A673 (cell line): ENCODE data around the gene HNRNPA0. TPM values are rescaled to one million over a fixed set of nuclear protein-coding genes. Genes with fewer than 3 reads are reported as not detected.

ENCODE experiments used
- BruUV-seq: library from RNA; stranded (reverse); fragments of 400-500 nt; replicated peaks from 2 replicates; lab custom pipeline; 2021; lab: Mats Ljungman, UMichigan
- CTCF ChIA-PET: fragments of 300-600 bp; sonication (Branson Sonifier 250); formaldehyde crosslinking; loops from one replicate; lab custom pipeline; 2022; ENCODE audit warnings: antibody characterized with exemption; lab: Charles Lee
- POLR2A ChIA-PET: fragments of 300-600 bp; sonication (Branson Sonifier 250); formaldehyde crosslinking; loops from one replicate; lab custom pipeline; 2022; ENCODE audit warnings: antibody characterized with exemption; ENCODE audit not compliant: low non-redundant PET; lab: Charles Lee
- DNase-seq: peaks from one replicate; pipeline ENCODE4 v3.0.0-alpha.2; 2015; ENCODE audit warnings: low spot score
- H3K27ac ChIP-seq: fragments of 200-600 bp; sonication (generic); 2 replicates; pipeline ENCODE4 v1.5.1; 2016; ENCODE audit warnings: mixed run types, low read depth, mild to moderate bottlenecking, mixed read lengths, antibody characterized with exemption, low read length; ENCODE audit not compliant: poor library complexity, severe bottlenecking
- H3K27me3 ChIP-seq: fragments of 200-600 bp; sonication (generic); replicated peaks from 2 replicates; pipeline ENCODE4 v1.6.1; 2017; ENCODE audit warnings: mixed run types, low read depth, mild to moderate bottlenecking, mixed read lengths, antibody characterized with exemption, low read length; ENCODE audit not compliant: insufficient read depth, poor library complexity
- H3K36me3 ChIP-seq: fragments of 200-600 bp; sonication (generic); 2 replicates; pipeline ENCODE4 v1.6.1; 2016; ENCODE audit warnings: mixed run types, mild to moderate bottlenecking, mixed read lengths, antibody characterized with exemption, low read length; ENCODE audit not compliant: insufficient read depth, poor library complexity, severe bottlenecking
- H3K4me1 ChIP-seq: fragments of 200-600 bp; sonication (generic); 2 replicates; pipeline ENCODE4 v1.6.1; 2017; ENCODE audit warnings: mixed run types, mild to moderate bottlenecking, mixed read lengths, antibody characterized with exemption, low read length; ENCODE audit not compliant: insufficient read depth, poor library complexity, severe bottlenecking
- H3K4me3 ChIP-seq: fragments of 200-600 bp; sonication (generic); 2 replicates; pipeline ENCODE4 v1.5.1; 2016; ENCODE audit warnings: low read depth, mixed run types, mild to moderate bottlenecking, mixed read lengths, low read length; ENCODE audit not compliant: poor library complexity, severe bottlenecking
- H3K9me3 ChIP-seq: fragments of 200-600 bp; sonication (generic); 2 replicates; pipeline ENCODE4 v1.6.1; 2016; ENCODE audit warnings: mixed run types, low read depth, mild to moderate bottlenecking, mixed read lengths, antibody characterized with exemption, low read length; ENCODE audit not compliant: poor library complexity, severe bottlenecking
- EZH2 ChIP-seq: fragments of 200-600 bp; sonication (generic); IDR thresholded peaks from 2 replicates; pipeline ENCODE4 v1.6.1; 2017; ENCODE audit warnings: borderline replicate concordance, low read depth, mild to moderate bottlenecking, mixed read lengths, antibody characterized with exemption, low read length; ENCODE audit not compliant: poor library complexity, severe bottlenecking
- intact Hi-C: fragments of 100-400 bp; cut with micrococcal nuclease; formaldehyde crosslinking; loops from one replicate; pipeline ENCODE4 v1.10.0; 2022; ENCODE audit not compliant: unreplicated experiment
- total RNA-seq: library from RNA; stranded (reverse); gene quantifications from 2 replicates; pipeline ENCODE4 v1.2.3, GENCODE V29; 2021
- TF ChIP-seq, protein P1 (sequence below): fragments of 300-800, 200-600 bp; sonication (generic); conservative IDR thresholded peaks from 2 replicates; pipeline ENCODE4 v1.5.1; 2017; ENCODE audit warnings: low read depth, mild to moderate bottlenecking, antibody characterized with exemption, low read length, moderate library complexity, mixed read lengths

The HNRNPA0 gene
- total RNA-seq, 1 experiment from 2014 or later: 56.2 TPM

DNA sequence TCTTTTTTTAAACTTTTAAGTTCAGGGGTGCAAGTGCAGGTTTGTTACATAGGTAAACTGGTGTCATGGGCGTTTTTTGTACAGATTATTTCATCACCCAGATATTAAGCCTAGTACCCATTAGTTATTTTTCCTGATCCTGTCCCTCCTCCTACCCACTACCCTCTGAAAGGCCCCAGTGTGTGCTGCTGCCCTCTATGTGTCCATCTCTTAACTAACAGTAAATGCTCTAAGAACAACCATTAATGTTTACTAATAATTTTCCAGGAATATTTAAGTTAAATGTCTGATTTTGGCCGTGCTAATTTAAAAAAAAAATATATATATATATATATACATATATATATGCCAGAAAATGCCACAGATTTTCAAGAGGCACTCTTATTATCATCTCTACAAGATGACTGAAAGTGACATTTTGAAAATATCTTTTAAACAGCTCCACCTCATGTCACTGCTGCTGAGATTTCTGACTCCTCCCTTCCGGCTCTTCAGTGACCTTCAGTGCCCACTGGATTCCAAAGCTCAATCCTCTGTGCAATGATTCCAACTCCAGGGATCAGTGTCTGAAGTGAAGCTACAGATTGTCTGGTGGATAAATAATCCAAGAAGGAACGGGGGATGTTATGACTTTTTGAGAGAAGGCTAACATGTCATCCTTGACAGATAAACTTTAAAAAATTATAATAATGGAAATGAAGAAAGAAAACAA lies 46.7 kb upstream of the HNRNPA0 start:
- H3K27me3 ChIP-seq: peaks cover 14% of the 10 kb centered on the region
- intact Hi-C loops: no loop called here
- DNase-seq: no peak
- no peaks in the 10 kb centered on the region for H3K9me3 ChIP-seq
- no peaks in the 10 kb centered on the region for H3K36me3 ChIP-seq
- TF ChIP-seq, protein P1, sequence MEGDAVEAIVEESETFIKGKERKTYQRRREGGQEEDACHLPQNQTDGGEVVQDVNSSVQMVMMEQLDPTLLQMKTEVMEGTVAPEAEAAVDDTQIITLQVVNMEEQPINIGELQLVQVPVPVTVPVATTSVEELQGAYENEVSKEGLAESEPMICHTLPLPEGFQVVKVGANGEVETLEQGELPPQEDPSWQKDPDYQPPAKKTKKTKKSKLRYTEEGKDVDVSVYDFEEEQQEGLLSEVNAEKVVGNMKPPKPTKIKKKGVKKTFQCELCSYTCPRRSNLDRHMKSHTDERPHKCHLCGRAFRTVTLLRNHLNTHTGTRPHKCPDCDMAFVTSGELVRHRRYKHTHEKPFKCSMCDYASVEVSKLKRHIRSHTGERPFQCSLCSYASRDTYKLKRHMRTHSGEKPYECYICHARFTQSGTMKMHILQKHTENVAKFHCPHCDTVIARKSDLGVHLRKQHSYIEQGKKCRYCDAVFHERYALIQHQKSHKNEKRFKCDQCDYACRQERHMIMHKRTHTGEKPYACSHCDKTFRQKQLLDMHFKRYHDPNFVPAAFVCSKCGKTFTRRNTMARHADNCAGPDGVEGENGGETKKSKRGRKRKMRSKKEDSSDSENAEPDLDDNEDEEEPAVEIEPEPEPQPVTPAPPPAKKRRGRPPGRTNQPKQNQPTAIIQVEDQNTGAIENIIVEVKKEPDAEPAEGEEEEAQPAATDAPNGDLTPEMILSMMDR: no peak
- no peak for TF ChIP-seq EZH2
- H3K27ac ChIP-seq: no peak overlapping the region
- no peak overlapping the region for H3K4me3 ChIP-seq
- ChIA-PET POLR2A (no interaction called here), CTCF (no interaction called here)
- H3K4me1 ChIP-seq: no peaks in the 10 kb centered on the region
- no TSS peak for BruUV-seq

DNA sequence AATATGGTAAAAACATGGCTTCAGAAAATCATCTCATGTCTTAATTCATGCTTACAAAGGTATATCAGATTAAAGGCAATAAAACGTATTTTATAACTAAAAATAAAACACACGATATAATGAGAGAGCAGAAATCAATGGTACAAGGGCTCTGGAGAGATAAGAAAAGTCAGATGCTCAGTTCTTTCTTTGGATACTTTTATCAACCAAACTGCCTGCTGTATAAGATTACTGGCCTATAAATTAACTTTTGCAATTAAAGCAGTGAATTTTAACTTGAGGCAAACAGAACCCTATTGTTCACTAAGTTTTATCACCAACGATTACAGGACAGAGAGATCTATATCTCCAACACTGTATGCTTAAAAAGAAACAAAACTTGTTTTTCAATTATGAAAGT lies 42.1 kb upstream of the HNRNPA0 start:
- CTCF ChIA-PET: no interaction called here
- POLR2A ChIA-PET: no interaction called here
- BruUV-seq: no TSS peak

GRCh38 chr5:137794863-137795262 lies 40.7 kb upstream of the HNRNPA0 start:
- Histone ChIP-seq H3K36me3 (no peaks in the 10 kb centered on the region), H3K4me3 (no peak overlapping the region), H3K27me3 (peaks cover 6% of the 10 kb centered on the region), H3K9me3 (no peaks in the 10 kb centered on the region), H3K4me1 (no peaks in the 10 kb centered on the region), H3K27ac (no peak overlapping the region)
- TF ChIP-seq, protein P1: no peak
- no peak for TF ChIP-seq EZH2
- no peak for DNase-seq
- intact Hi-C loops: no loop called here
- ChIA-PET CTCF (no interaction called here), POLR2A (no interaction called here)
- BruUV-seq: no TSS peak

More for the DNA sequence above, 42.1 kb upstream of the HNRNPA0 start:
- intact Hi-C loops: no loop called here
- Histone ChIP-seq H3K9me3 (no peaks in the 10 kb centered on the region), H3K4me1 (no peaks in the 10 kb centered on the region), H3K27me3 (peaks cover 9% of the 10 kb centered on the region), H3K27ac (no peak overlapping the region), H3K36me3 (no peaks in the 10 kb centered on the region), H3K4me3 (no peak overlapping the region)
- DNase-seq: no peak
- no peak for TF ChIP-seq EZH2
- TF ChIP-seq, protein P1: no peak
